HCT116 (cell line): Measurements from ENCODE around the gene PODN. TPM values are rescaled to one million over a fixed set of nuclear protein-coding genes. Genes with fewer than 3 reads are reported as not detected.

ENCODE experiments used
- ATAC-seq: fragments of 200-7000 bp; cut with Tn5 transposase; 2 replicates; pipeline ENCODE4 v1.9.1; 2020; ENCODE audit warnings: mild to moderate bottlenecking, moderate library complexity
- BruUV-seq: library from RNA; stranded (reverse); fragments of 400-500 nt; replicated peaks from 2 replicates; lab custom pipeline; 2021; lab: Mats Ljungman, UMichigan
- CTCF ChIA-PET: fragments of 300-600 bp; sonication (Branson Sonifier 250); formaldehyde crosslinking; loops from one replicate; lab custom pipeline; 2021; ENCODE audit warnings: antibody characterized with exemption; lab: Charles Lee
- POLR2A ChIA-PET: fragments of 300-600, 350-600 bp; sonication (Branson Sonifier 250); formaldehyde crosslinking; loops from one replicate; lab custom pipeline; 2021; ENCODE audit warnings: antibody characterized with exemption; lab: Charles Lee
- RAD21 ChIA-PET, 2 experiments: fragments of 300-600 bp; sonication (Branson Sonifier 250); formaldehyde crosslinking; loops; one replicate each; lab custom pipeline; 2023; ENCODE audit warnings: low total read pairs in 2 of 2; ENCODE audit not compliant: uncharacterized antibody in 2 of 2, unreplicated experiment in 2 of 2, low non-redundant PET in 1 of 2; lab: Charles Lee
- DNase-seq: peaks from one replicate; pipeline ENCODE4 v3.0.0-alpha.2; 2010; ENCODE audit warnings: low read depth, low spot score
- H2AFZ ChIP-seq: fragments of 200-600 bp; shearing (Covaris generic), sonication (generic); 2 replicates; pipeline ENCODE4 v1.6.1; 2017; ENCODE audit warnings: low read depth, mixed run types, mixed read lengths, antibody characterized with exemption, low read length; ENCODE audit not compliant: poor library complexity, severe bottlenecking
- H3K27ac ChIP-seq: 2 replicates; pipeline ENCODE4 v1.5.1; 2012; ENCODE audit warnings: low read depth, low read length
- H3K27me3 ChIP-seq: fragments of 200-600 bp; sonication (generic); 2 replicates; pipeline ENCODE4 v1.6.1; 2016; ENCODE audit warnings: mixed run types, low read length, mixed read lengths; ENCODE audit not compliant: insufficient read depth
- H3K36me3 ChIP-seq, 2 experiments: fragments of 200-500 bp in 1 of 2; fragments of 200-600 bp in 1 of 2; sonication (Bioruptor generic) in 1 of 2; sonication (generic) in 1 of 2; 2 replicates each; pipeline versions ENCODE4 v1.5.1 to v1.6.1; 2014 to 2016; ENCODE audit warnings: low read length in 2 of 2, inconsistent platforms in 1 of 2, mixed read lengths in 1 of 2, mixed run types in 1 of 2; ENCODE audit not compliant: insufficient read depth in 2 of 2, control insufficient read depth in 1 of 2
- H3K4me1 ChIP-seq, 2 experiments: fragments of 200-600 bp in 1 of 2; sonication (generic) in 1 of 2; 2 replicates each; pipeline versions ENCODE4 v1.5.1 to v1.6.1; 2012 to 2017; ENCODE audit warnings: low read length in 2 of 2, inconsistent platforms in 1 of 2, mild to moderate bottlenecking in 1 of 2, mixed read lengths in 1 of 2, mixed run types in 1 of 2, moderate library complexity in 1 of 2; ENCODE audit not compliant: insufficient read depth in 2 of 2, control insufficient read depth in 1 of 2
- H3K4me2 ChIP-seq: fragments of 200-600 bp; sonication (generic); 2 replicates; pipeline ENCODE4 v1.6.1; 2017; ENCODE audit warnings: mixed run types, low read length, mixed read lengths
- H3K4me3 ChIP-seq, 2 experiments: fragments of 200-600 bp in 1 of 2; sonication (generic) in 1 of 2; replicated peaks in 1 of 2; 2 replicates each; pipeline ENCODE4 v1.5.1; 2011 to 2016; ENCODE audit warnings: low read length in 2 of 2, control low read depth in 1 of 2, low read depth in 1 of 2, mild to moderate bottlenecking in 1 of 2, mixed read lengths in 1 of 2, mixed run types in 1 of 2
- H3K79me2 ChIP-seq: fragments of 200-600 bp; sonication (generic); 2 replicates; pipeline ENCODE4 v1.6.1; 2017; ENCODE audit warnings: mild to moderate bottlenecking, mixed run types, low read length, moderate library complexity, mixed read lengths; ENCODE audit not compliant: insufficient read depth
- H3K9ac ChIP-seq: fragments of 200-600 bp; sonication (generic); 2 replicates; pipeline ENCODE4 v1.6.1; 2016; ENCODE audit warnings: low read length, mixed read lengths
- H3K9me2 ChIP-seq: fragments of 200-600 bp; sonication (generic), shearing (Covaris generic); 2 replicates; pipeline ENCODE4 v1.6.1; 2017; ENCODE audit warnings: mixed run types, mild to moderate bottlenecking, moderate library complexity; ENCODE audit not compliant: insufficient read depth
- H3K9me3 ChIP-seq, 2 experiments: fragments of 200-500 bp in 1 of 2; fragments of 200-600 bp in 1 of 2; sonication (Bioruptor generic) in 1 of 2; sonication (generic) in 1 of 2; 2 replicates each; pipeline ENCODE4 v1.6.1; 2014 to 2017; ENCODE audit warnings: low read length in 2 of 2, mixed read lengths in 2 of 2, inconsistent platforms in 1 of 2, low read depth in 1 of 2, mild to moderate bottlenecking in 1 of 2, mixed run types in 1 of 2, moderate library complexity in 1 of 2; ENCODE audit not compliant: control insufficient read depth in 1 of 2, insufficient read depth in 1 of 2
- H4K20me1 ChIP-seq: fragments of 200-600 bp; sonication (generic), shearing (Covaris generic); 2 replicates; pipeline ENCODE4 v1.6.1; 2017; ENCODE audit warnings: mixed run types, mild to moderate bottlenecking, moderate library complexity; ENCODE audit not compliant: insufficient read depth
- ATF3 ChIP-seq: IDR thresholded peaks from 2 replicates; pipeline ENCODE4 v1.6.1; 2012
- CBX3 ChIP-seq: IDR thresholded peaks from 2 replicates; pipeline ENCODE4 v1.6.1; 2012; ENCODE audit warnings: low read depth
- CEBPB ChIP-seq: IDR thresholded peaks from 2 replicates; pipeline ENCODE4 v1.6.1; 2012; ENCODE audit warnings: low read depth
- CTCF ChIP-seq, 3 experiments: fragments of 200-600 bp in 1 of 3; sonication (generic) in 1 of 3; IDR thresholded peaks in 2 of 3; conservative IDR thresholded peaks in 1 of 3; 2 replicates each; pipeline ENCODE4 v1.5.1; 2012 to 2017; ENCODE audit warnings: low read depth in 2 of 3, low read length in 2 of 3, antibody characterized with exemption in 1 of 3, borderline replicate concordance in 1 of 3, control low read depth in 1 of 3, mild to moderate bottlenecking in 1 of 3, mixed read lengths in 1 of 3, mixed run types in 1 of 3, moderate library complexity in 1 of 3; ENCODE audit not compliant: insufficient read depth in 1 of 3
- EGR1 ChIP-seq: IDR thresholded peaks from 2 replicates; pipeline ENCODE4 v1.6.1; 2012; ENCODE audit warnings: low read depth
- EZH2 ChIP-seq: fragments of 200-600 bp; sonication (generic); IDR thresholded peaks from 2 replicates; pipeline ENCODE4 v1.6.1; 2017; ENCODE audit warnings: antibody characterized with exemption, mixed run types
- EZH2phosphoT487 ChIP-seq: fragments of 200-600 bp; IDR thresholded peaks from 2 replicates; pipeline ENCODE4 v1.6.1; 2018; ENCODE audit warnings: antibody characterized with exemption, borderline replicate concordance
- FOSL1 ChIP-seq: IDR thresholded peaks from 2 replicates; pipeline ENCODE4 v1.6.1; 2012; ENCODE audit warnings: low read depth
- JUND ChIP-seq: IDR thresholded peaks from 2 replicates; pipeline ENCODE4 v1.6.1; 2012
- MAX ChIP-seq: IDR thresholded peaks from 2 replicates; pipeline ENCODE4 v1.6.1; 2012
- POLR2AphosphoS5 ChIP-seq: IDR thresholded peaks from 2 replicates; pipeline ENCODE4 v1.6.1; 2011; ENCODE audit warnings: mild to moderate bottlenecking, low read depth, low read length, moderate library complexity
- RAD21 ChIP-seq: IDR thresholded peaks from 2 replicates; pipeline ENCODE4 v1.6.1; 2012; ENCODE audit warnings: low read depth, mild to moderate bottlenecking
- SIN3A ChIP-seq: IDR thresholded peaks from 2 replicates; pipeline ENCODE4 v1.6.1; 2012; ENCODE audit warnings: low read depth
- SP1 ChIP-seq: IDR thresholded peaks from 2 replicates; pipeline ENCODE4 v1.6.1; 2012; ENCODE audit warnings: low read depth
- TCF7L2 ChIP-seq: IDR thresholded peaks from 2 replicates; pipeline ENCODE4 v1.7.0; 2011; ENCODE audit warnings: borderline replicate concordance, inconsistent platforms; ENCODE audit not compliant: insufficient read depth, insufficient read length; ENCODE audit errors: extremely low read depth
- YY1 ChIP-seq: IDR thresholded peaks from 2 replicates; pipeline ENCODE4 v1.6.1; 2011; ENCODE audit warnings: low read length, low read depth, moderate library complexity, mild to moderate bottlenecking; ENCODE audit not compliant: insufficient replicate concordance; ENCODE audit errors: extremely low read depth
- ZBTB33 ChIP-seq: IDR thresholded peaks from 2 replicates; pipeline ENCODE4 v1.6.1; 2011; ENCODE audit warnings: mild to moderate bottlenecking, low read length, moderate library complexity; ENCODE audit not compliant: insufficient replicate concordance; ENCODE audit errors: extremely low read depth
- ZFX ChIP-seq: fragments of 450-650 bp; IDR thresholded peaks from 2 replicates; pipeline ENCODE4 v1.6.1; 2017
- ZNF274 ChIP-seq: fragments of 200-500 bp; sonication (Bioruptor generic); IDR thresholded peaks from 2 replicates; pipeline ENCODE4 v1.6.1; 2014; ENCODE audit warnings: mild to moderate bottlenecking, low read depth, low read length, inconsistent platforms
- intact Hi-C: fragments of 100-400 bp; cut with micrococcal nuclease; formaldehyde crosslinking; loops from 2 replicates; pipeline ENCODE4 v1.10.0; 2022
- total RNA-seq: library from RNA; stranded (reverse); gene quantifications from one replicate; pipeline ENCODE4 v1.2.1, GENCODE V29; 2021; ENCODE audit not compliant: unreplicated experiment

Gene PODN
- total RNA-seq, 1 experiment from 2014 or later = 0.22 TPM

- ChIA-PET CTCF (no interaction called here), RAD21 (no interaction called here)
- Histone ChIP-seq H2AFZ (no peak overlapping the region), H3K4me3 (no peak overlapping the region), H3K9me3 (no peaks in the 10 kb centered on the region), H3K27ac (no peak overlapping the region), H4K20me1 (no peaks in the 10 kb centered on the region), H3K27me3 (no peaks in the 10 kb centered on the region), H3K4me1 (peaks cover 3 to 9% of the 10 kb centered on the region in 2 experiments; a peak in 3 of 4 replicates), H3K9me2 (no peaks in the 10 kb centered on the region), H3K36me3 (no peaks in the 10 kb centered on the region), H3K79me2 (no peaks in the 10 kb centered on the region; the same call in 1 of the 2 replicates)
- no TSS peak for BruUV-seq
- DNase-seq (no peak), ATAC-seq (no peak)
- intact Hi-C loops = loop anchor here (10.0 kb wide), 1 partner anchor 168 kb away; no protein-coding TSS in a partner anchor
- no peak for TF ChIP-seq FOSL1
- TF ChIP-seq TCF7L2 = no peak
- no peak for TF ChIP-seq ZFX
- TF ChIP-seq RAD21 = no peak
- TF ChIP-seq SP1 = no peak
- no peak for TF ChIP-seq JUND
- TF ChIP-seq CEBPB = no peak
- no peak for TF ChIP-seq ZBTB33
- TF ChIP-seq ZNF274 = no peak
- TF ChIP-seq CBX3 = no peak
- no peak for TF ChIP-seq CTCF (IDR thresholded peaks at IDR 0.05 in 2 of 3, conservative IDR thresholded peaks at IDR 0.05 in 1 of 3; ENCODE audit: borderline replicate concordance in 1 of 3, insufficient read depth in 1 of 3, low read depth in 2 of 3, low read length in 2 of 3)
- no peak for TF ChIP-seq ATF3
- no peak for TF ChIP-seq EZH2
- TF ChIP-seq MAX = no peak
- no peak for TF ChIP-seq YY1
- TF ChIP-seq EGR1 = no peak
- TF ChIP-seq POLR2AphosphoS5 = no peak
- TF ChIP-seq EZH2phosphoT487 = no peak
- no peak for TF ChIP-seq SIN3A
- TF ChIP-seq, all 23 proteins: peak for 0
- no peak overlapping the region for H3K9ac ChIP-seq
- POLR2A ChIA-PET = no interaction called here
- H3K4me2 ChIP-seq = peak overlapping the region; percentile 12; the same call in 1 of the 2 replicates
These were observed 45.3 kb upstream of the PODN start for GRCh38 chr1:53016705-53017104.
